AG04449 (cell line): ENCODE results near the gene PODN.

Source experiments
- CTCF ChIA-PET: fragments of 350-600 bp; formaldehyde crosslinking; extraction: SDS; loops from one replicate; lab custom pipeline; 2021; ENCODE audit warnings: antibody characterized with exemption; lab: Yijun Ruan, JAX
- POLR2A ChIA-PET: fragments of 400-600, 350-600 bp; formaldehyde crosslinking; extraction: SDS; loops from one replicate; lab custom pipeline; 2020; ENCODE audit warnings: antibody characterized with exemption, inconsistent platforms; lab: Yijun Ruan, JAX
- DNase-seq: peaks from one replicate; pipeline ENCODE4 v3.0.0-alpha.2; 2010; ENCODE audit warnings: low read depth, low spot score
- H3K4me3 ChIP-seq: 2 replicates; pipeline ENCODE4 v1.5.1; 2011; ENCODE audit warnings: low read depth, mild to moderate bottlenecking, control low read depth, low read length
- TF ChIP-seq, protein P1 (sequence below): IDR thresholded peaks from one replicate; pipeline ENCODE4 v1.5.1; 2011; ENCODE audit warnings: mild to moderate bottlenecking, moderate library complexity, low read length, control low read depth, inconsistent platforms; ENCODE audit not compliant: insufficient read depth; ENCODE audit errors: missing control alignments

Gene PODN

DNA sequence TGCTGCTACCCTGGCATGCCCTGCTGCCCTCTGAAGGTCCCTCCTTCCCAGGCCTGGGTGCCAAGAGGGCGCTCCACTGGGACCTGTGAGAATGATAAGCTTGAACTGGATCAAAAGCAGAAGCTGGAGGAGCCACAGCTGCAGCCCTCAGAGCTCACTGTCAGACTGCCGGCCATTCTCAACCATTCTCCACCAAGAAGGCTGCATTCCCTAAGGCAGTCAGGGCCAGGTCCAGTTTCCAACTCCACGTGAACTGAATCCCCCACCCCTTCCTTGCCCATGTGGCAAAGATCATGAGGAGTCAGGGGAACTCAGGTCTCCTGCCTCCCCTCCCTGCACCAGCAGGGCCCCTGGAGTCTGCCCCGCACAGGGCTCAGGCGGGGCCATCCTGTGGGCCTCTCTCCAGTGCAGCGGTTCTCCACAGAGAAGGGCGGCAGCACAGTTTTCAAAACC is 61.0 kb downstream of the PODN start:
- TF ChIP-seq, protein P1, sequence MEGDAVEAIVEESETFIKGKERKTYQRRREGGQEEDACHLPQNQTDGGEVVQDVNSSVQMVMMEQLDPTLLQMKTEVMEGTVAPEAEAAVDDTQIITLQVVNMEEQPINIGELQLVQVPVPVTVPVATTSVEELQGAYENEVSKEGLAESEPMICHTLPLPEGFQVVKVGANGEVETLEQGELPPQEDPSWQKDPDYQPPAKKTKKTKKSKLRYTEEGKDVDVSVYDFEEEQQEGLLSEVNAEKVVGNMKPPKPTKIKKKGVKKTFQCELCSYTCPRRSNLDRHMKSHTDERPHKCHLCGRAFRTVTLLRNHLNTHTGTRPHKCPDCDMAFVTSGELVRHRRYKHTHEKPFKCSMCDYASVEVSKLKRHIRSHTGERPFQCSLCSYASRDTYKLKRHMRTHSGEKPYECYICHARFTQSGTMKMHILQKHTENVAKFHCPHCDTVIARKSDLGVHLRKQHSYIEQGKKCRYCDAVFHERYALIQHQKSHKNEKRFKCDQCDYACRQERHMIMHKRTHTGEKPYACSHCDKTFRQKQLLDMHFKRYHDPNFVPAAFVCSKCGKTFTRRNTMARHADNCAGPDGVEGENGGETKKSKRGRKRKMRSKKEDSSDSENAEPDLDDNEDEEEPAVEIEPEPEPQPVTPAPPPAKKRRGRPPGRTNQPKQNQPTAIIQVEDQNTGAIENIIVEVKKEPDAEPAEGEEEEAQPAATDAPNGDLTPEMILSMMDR: no peak
- no peak for DNase-seq
- H3K4me3 ChIP-seq: no peak overlapping the region
- CTCF ChIA-PET: interaction anchor here (1.6 to 1.7 kb wide), 2 partner anchors 16 to 58 kb away, joined by 5 read pairs; no protein-coding TSS in a partner anchor
- POLR2A ChIA-PET: interaction anchor here (0.8 to 1.5 kb wide), 2 partner anchors 23 to 60 kb away, joined by 3 to 4 read pairs; no protein-coding TSS in a partner anchor

DNA sequence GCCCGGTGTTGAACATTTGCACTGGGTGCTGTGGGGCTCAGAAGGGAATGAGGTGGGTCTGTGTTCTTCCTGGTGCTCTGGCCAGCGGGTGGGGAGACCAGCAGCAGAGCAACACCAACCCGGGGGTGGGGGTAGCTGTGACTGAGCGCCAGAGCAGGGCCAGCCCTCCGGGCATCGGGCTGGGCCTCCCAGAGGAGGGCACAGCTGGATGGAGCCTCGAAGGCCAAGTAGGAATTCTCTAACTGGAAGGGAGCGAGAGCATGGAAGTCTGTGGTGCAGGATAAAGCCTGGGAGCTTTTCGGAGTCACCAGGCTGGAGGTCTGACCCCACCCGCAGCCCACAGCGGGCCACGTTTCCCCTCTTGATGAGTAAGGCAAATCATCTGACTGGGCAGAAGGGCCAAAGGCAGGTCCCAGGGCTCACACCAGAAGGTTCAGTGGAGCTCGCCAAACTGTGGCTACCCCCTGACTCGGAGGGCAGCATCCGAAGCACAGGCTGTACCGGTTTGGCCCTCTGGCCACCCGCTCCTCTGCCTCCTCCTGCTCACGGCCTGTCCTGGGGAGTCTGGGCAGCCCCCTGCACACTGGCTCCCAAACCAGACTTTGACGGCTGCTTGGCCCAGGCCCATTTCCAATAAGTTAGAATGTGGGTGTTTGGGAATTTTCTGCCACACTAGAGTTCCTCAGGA is 61.6 kb downstream of the PODN start:
- no peak overlapping the region for H3K4me3 ChIP-seq
- TF ChIP-seq, protein P1: no peak
- ChIA-PET POLR2A (interaction anchor here (1.5 kb wide), 1 partner anchor 23 kb away, joined by 4 read pairs; no protein-coding TSS in a partner anchor), CTCF (interaction anchor here (1.4 to 1.7 kb wide), 2 partner anchors 10 to 16 kb away, joined by 3 to 5 read pairs; no protein-coding TSS in a partner anchor)
- no peak for DNase-seq

DNA sequence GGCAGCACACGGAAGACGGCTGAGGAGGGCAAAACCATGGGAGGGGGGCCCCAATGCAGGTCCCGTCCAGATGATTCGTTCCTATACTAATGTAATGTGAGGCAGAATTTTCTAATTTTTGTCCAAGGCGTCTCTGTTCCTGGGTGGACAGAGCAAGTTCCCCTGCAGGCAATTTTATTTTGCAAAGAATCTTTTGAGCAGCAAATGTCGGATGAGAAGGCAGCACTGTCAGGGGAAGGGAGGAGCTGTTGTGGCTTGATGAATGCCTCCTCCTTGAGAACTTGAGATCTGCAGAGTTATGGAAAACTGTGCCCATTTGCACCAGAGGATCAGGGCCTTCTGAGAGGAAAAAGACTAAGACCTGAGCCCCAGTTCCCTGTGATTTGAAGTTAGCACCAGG is 63.1 kb downstream of the PODN start:
- TF ChIP-seq, protein P1: no peak
- CTCF ChIA-PET: no interaction called here
- DNase-seq: no peak
- POLR2A ChIA-PET: no interaction called here
- H3K4me3 ChIP-seq: no peak overlapping the region

DNA sequence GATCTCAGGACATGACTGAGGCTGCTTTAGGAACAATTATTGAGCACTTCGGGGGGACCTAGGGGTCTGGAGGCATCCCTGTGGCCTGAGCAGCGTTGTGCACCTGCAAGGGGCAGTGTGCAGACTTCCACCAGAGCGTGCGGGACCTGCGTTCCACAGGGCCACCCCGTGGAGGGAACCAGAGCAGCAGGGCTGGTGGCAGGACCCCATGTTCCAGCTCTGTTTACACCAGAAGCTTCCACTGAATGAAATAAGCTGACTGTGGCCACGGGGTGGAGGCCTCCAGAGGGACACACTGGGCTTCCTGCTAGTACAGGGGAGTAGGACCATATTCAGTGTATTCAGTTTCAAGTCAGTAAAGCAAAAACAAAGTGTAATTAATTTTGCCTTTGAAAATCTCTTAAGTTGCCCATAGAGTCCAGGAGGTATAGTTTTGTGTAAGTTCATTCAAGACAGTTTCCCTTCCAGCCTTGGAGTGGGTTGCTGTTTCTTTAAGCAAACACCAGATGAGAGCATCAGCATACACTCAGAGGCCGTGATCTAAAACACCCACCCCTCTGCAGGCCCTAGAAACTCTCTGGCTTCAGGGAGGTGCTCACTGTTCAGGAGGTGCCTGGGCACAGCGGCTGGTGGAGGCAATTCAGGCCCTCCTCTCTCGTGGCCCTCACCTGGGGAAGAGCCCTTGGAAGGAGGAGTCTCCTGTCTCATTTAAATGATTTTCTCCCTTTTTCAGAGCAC is 63.8 kb downstream of the PODN start:
- ChIA-PET POLR2A (no interaction called here), CTCF (no interaction called here)
- H3K4me3 ChIP-seq: no peak overlapping the region
- TF ChIP-seq, protein P1: no peak
- DNase-seq: no peak

DNA sequence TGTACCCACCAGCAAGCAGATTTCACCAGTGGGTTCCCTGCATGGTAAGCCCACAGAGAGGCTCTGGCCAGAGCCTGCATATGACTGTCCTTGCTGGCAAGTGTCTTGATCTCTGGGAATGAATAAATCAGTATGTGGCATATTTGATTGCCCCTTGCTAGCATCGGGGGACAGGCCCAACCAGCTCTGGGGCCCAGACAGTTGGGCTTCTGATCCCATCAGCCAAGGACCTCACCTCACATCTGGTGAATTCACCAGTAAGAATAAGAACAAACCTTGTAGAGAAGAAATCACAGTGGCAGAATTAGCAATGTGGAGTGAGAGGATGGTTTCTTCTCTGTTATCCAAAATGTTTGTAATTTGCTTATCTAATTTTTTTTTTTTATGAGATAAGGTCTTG is 64.5 kb downstream of the PODN start:
- ChIA-PET CTCF (interaction anchor here (1.2 kb wide), 1 partner anchor 21 kb away, joined by 4 read pairs; no protein-coding TSS in a partner anchor), POLR2A (no interaction called here)
- no peak for DNase-seq
- TF ChIP-seq, protein P1: no peak
- H3K4me3 ChIP-seq: no peak overlapping the region

DNA sequence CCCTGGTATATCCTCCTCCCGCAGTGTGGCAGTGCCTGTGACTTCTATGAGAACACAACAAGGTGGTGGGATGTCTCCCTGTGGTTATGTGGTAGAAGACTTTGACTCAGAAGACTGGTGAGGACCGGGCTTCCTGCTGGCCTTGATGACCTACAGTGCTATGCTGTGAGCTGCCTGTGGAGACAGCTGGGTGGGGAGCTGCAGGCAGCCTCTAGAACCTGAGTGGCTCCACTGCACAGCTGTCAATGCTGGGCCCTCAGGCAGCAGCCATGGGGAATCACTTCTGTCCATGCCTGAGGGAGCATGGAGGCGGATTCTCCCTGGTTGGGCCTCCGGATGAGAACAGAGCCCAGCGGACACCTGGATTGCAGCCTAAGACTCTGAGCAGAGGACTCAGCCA is 65.5 kb downstream of the PODN start:
- ChIA-PET CTCF (interaction anchor here (1.2 kb wide), 1 partner anchor 20 kb away, joined by 4 read pairs; no protein-coding TSS in a partner anchor), POLR2A (no interaction called here)
- no peak overlapping the region for H3K4me3 ChIP-seq
- DNase-seq: no peak
- TF ChIP-seq, protein P1: no peak
